Activated T-cell treated with anti-CD3 and anti-CD28 coated beads, Interleukin-2, amount 50 U/mL, for 72 hours (primary cell): Measurements from ENCODE around the gene ZNF718. TPM values are rescaled to one million over a fixed set of nuclear protein-coding genes. Genes with fewer than 3 reads are reported as not detected.
"Not testable (repeated sequence)": the region's sequence is repeated elsewhere in the genome, so short reads cannot be mapped to it uniquely, and the experiment has no call there.

Source experiments
- ATAC-seq, 2 donors: fragments of 150-1000 bp; cut with Tn5 transposase; replicated peaks in 1 of 2; 2 replicates each; pipeline ENCODE4 v1.10.0; 2021; ENCODE audit warnings: moderate library complexity in 2 of 2, mild to moderate bottlenecking in 1 of 2
- DNase-seq, 2 donors: peaks; one replicate each; pipeline ENCODE4 v3.0.0; 2021 to 2022; ENCODE audit warnings: mixed read lengths in 1 of 2
- H3K27ac Mint-ChIP-seq: one replicate; pipeline ENCODE4 v1.8.0; 2022; ENCODE audit warnings: mild to moderate bottlenecking, moderate library complexity, mixed read lengths
- H3K27me3 Mint-ChIP-seq: one replicate; pipeline ENCODE4 v1.8.0; 2022; ENCODE audit warnings: low read depth, mixed read lengths
- H3K36me3 Mint-ChIP-seq, 2 donors: one replicate each; pipeline ENCODE4 v1.8.0; 2022; ENCODE audit warnings: mixed read lengths in 2 of 2, mild to moderate bottlenecking in 1 of 2; ENCODE audit not compliant: insufficient read depth in 2 of 2
- H3K4me1 Mint-ChIP-seq: one replicate; pipeline ENCODE4 v1.8.0; 2022; ENCODE audit warnings: low read depth, mixed read lengths
- H3K4me3 Mint-ChIP-seq, 2 donors: one replicate each; pipeline ENCODE4 v1.8.0; 2022; ENCODE audit warnings: mild to moderate bottlenecking in 2 of 2, mixed read lengths in 2 of 2, moderate library complexity in 2 of 2
- H3K9me3 Mint-ChIP-seq, 2 donors: one replicate each; pipeline ENCODE4 v1.8.0; 2022; ENCODE audit warnings: mixed read lengths in 2 of 2
- total RNA-seq, 2 donors: library from RNA; stranded (reverse); gene quantifications; one replicate each; pipeline ENCODE4 v1.2.3, GENCODE V29; 2022

Gene ZNF718
- total RNA-seq, 2 donors from 2014 or later: 8.1 to 10.2 TPM

DNA sequence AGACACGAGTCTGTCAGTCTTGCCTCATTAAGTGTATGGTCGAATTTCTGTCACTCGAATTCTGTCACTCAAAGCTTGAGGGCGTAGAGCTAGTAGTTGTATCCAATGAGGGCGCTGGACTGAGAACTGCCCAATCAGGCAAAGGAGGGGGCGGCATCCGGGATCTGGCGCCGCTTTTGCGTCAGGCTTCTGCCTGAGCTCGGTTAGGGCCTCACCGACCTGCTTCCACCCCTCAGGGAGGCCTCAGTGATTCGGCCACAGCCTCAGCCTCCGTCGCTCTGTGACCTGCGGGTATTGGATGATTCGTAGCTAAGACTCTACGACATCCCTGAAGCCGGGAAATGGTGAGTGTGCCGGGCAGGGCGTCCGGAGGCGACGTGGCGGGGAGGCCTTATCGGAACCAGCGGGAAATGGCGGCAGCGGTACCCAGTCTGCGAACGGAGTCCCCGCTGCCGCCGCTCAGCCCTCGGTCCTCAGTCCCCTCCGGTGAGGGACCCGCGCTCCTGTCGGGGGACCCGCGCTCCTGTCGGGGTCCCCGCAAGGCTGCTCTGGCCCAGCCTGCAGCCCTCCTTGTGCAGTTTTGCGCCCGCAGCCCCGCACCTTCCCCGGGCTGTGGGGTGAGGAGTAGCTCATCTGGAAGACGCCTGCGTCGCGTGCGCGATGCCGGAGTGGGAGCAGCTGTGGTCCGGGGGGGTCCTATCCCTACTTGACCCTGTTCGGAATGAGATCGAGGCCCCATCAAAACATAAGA lies 88.3 kb downstream of the ZNF718 start:
- H3K27me3 Mint-ChIP-seq: no peaks in the 10 kb centered on the region
- DNase-seq (no peak), ATAC-seq (no peak)
- no peak overlapping the region for H3K4me3 Mint-ChIP-seq
- H3K36me3 Mint-ChIP-seq: peaks cover 21 to 28% of the 10 kb centered on the region in 2 donors
- peaks cover 11% of the 10 kb centered on the region for H3K4me1 Mint-ChIP-seq
- peaks cover 7 to 20% of the 10 kb centered on the region in 2 donors for H3K9me3 Mint-ChIP-seq
- H3K27ac Mint-ChIP-seq: no peak overlapping the region

DNA sequence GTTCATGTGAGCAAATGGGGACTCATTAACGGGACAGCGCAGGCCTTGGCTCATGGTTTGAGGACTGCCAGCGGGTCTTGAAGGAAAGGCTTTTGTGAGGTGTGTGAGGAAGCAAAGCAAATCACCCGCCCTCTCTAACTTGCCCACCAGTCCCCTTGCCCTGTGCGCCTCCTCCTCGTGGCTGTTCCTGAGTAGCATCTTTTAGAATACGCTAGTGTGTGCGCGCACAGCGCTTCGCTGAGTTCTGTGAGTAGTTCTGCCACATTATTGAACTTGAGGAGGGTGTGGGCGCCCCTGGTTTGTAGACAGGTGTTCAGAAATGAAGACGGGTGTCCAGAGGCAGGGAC lies 88.9 kb downstream of the ZNF718 start:
- not testable (repeated sequence) for H3K4me3 Mint-ChIP-seq

More for the DNA sequence above, 88.9 kb downstream of the ZNF718 start:
- peaks cover 11% of the 10 kb centered on the region for H3K4me1 Mint-ChIP-seq
- not testable (repeated sequence) for DNase-seq, H3K27ac Mint-ChIP-seq, H3K27me3 Mint-ChIP-seq, ATAC-seq
- H3K9me3 Mint-ChIP-seq: peaks cover 7 to 18% of the 10 kb centered on the region in 2 donors
- peaks cover 21 to 26% of the 10 kb centered on the region in 2 donors for H3K36me3 Mint-ChIP-seq

Other genes starting within 250 kb of the ZNF718 start
- gene ZNF595, start 71.2 kb upstream of the ZNF718 start, total RNA-seq: 1 to 10 TPM; 3.0 to 3.4 TPM
- gene ZNF732, start 181.0 kb downstream of the ZNF718 start, total RNA-seq: not detected
- 10 to 100 TPM; 31.6 to 32.0 TPM for gene ZNF141, start 213.3 kb downstream of the ZNF718 start, total RNA-seq